Measurements from ENCODE around the gene GNB5. TPM values are rescaled to one million over a fixed set of nuclear protein-coding genes. Genes with fewer than 3 reads are reported as not detected.

Gene GNB5
- total RNA-seq, 1 donor from 2014 or later = 50.2 TPM

Small RNAs within 50 kb of the gene (small RNA-seq; reads per million reads assigned to genes)
- gene RF00019 = not detected

Other genes with a start within 250 kb of the GNB5 start
- gene LEO1, start 219.6 kb downstream of the GNB5 start, total RNA-seq = 42.1 TPM
- 98.3 TPM for gene MAPK6, start 172.2 kb downstream of the GNB5 start, total RNA-seq
- gene BCL2L10, start 78.6 kb downstream of the GNB5 start, total RNA-seq = 0.31 TPM
- gene MYO5C, start 104.4 kb upstream of the GNB5 start, total RNA-seq = 1.2 TPM

Measured in occipital lobe (tissue), 2 donors.